Measurements from ENCODE around the gene CYP1A1. TPM values are rescaled to one million over a fixed set of nuclear protein-coding genes. Genes with fewer than 3 reads are reported as not detected.

CYP1A1 gene
- total RNA-seq (2022; extraction: Qiagen RNA extraction; ENCODE audit: low read depth), result 1.1 to 2.3 TPM (median 1.7 TPM) in 5 replicates

DNA sequence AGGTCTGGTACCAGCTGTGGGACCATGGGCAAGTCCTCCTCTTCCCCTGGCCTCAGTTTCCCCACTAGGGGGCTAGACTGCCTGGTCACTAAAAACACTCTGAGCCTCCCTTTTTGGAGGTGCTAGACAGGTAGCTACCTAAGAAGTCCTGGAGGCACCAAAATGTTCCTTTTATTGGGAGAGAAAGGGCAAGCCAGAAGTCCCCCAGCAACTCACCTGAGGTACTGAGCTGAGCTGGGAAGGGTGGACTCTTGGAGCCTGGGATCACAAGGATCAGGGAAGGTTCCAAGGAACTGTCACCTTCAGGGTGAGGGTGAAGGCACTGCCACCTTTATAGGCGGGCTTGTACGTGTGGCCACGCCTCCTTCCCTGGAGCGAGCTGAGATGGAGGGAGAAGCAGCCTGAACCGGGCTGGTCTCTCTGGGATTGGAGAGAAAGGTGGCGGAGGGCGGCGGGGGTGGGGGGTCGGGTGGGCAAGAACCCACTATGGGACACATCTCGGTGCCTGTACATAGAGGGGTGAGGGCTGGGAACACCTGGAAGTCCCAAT, at the start of gene CYP1A1:
Gene CYP1A1 (minus strand): TSS at position 304 of the 550 bp plus-strand sequence. CDS start 2,431 bp downstream, outside the sequence.

DNA sequence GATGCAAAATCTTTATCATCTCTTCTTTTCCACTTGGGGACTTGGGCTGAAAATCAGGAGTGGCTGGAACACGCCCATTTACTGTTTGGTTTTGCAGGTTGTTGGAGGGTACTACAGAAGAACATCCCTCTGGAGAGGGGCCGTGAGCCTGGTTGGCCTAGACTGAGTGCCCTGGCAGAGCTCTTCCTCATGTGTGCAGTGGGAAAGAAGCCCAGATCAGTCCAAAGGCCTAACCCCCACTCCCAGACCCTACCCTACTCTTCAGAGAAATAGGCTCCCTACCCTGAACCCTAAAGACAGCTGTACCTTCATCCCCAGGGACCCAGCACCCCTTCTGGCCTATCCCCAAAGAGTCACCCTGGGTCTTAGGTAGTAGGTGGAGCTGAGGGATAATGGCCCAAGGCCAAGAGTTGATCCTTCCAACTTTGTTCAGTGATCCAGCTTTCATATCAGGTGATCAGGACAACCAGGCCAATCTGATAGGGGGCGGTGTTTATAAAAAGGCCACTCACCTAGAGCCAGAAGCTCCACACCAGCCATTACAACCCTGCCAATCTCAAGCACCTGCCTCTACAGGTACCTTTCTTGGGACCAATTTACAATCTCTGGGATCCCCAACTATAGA, 23.1 kb upstream of the CYP1A1 start, which contains the start of gene CYP1A2:
Gene CYP1A2 (plus strand): TSS at position 524 of the 625 bp plus-strand sequence. CDS start 894 bp downstream, outside the sequence.

GRCh38 chr15:74695597-74696397, 29.5 kb downstream of the CYP1A1 start, which contains the start of gene EDC3:
Gene EDC3 (minus strand): TSS chr15:74696024. CDS start chr15:74675124, 20,900 bp downstream.

Other genes starting within 250 kb of the CYP1A1 start
- 2.0 to 3.7 TPM (median 3.0 TPM) in 5 replicates for gene ARID3B, start 184.3 kb downstream of the CYP1A1 start, total RNA-seq (2022; extraction: Qiagen RNA extraction; ENCODE audit: low read depth)
- gene CLK3, start 109.7 kb downstream of the CYP1A1 start, total RNA-seq (2022; extraction: Qiagen RNA extraction; ENCODE audit: low read depth), result 31.7 to 36.2 TPM (median 33.4 TPM) in 5 replicates
- gene EDC3, start 29.5 kb downstream of the CYP1A1 start, total RNA-seq (2022; extraction: Qiagen RNA extraction; ENCODE audit: low read depth), result 17.1 to 23.2 TPM (median 19.0 TPM) in 5 replicates
- 0.05 TPM in 1 of 5 replicates, not detected in the others for gene CYP1A2, start 23.3 kb upstream of the CYP1A1 start, total RNA-seq (2022; extraction: Qiagen RNA extraction; ENCODE audit: low read depth)
- gene CSK, start 56.6 kb upstream of the CYP1A1 start, total RNA-seq (2022; extraction: Qiagen RNA extraction; ENCODE audit: low read depth), result 55.9 to 67.4 TPM (median 62.0 TPM) in 5 replicates
- gene LMAN1L, start 87.3 kb upstream of the CYP1A1 start, total RNA-seq (2022; extraction: Qiagen RNA extraction; ENCODE audit: low read depth), result not detected in 5 replicates
- gene CPLX3, start 101.1 kb upstream of the CYP1A1 start, total RNA-seq (2022; extraction: Qiagen RNA extraction; ENCODE audit: low read depth), result 0.07 to 0.13 TPM in 2 of 5 replicates, not detected in the others
- gene ULK3, start 117.6 kb upstream of the CYP1A1 start, total RNA-seq (2022; extraction: Qiagen RNA extraction; ENCODE audit: low read depth), result 29.2 to 34.6 TPM (median 32.7 TPM) in 5 replicates
- gene SCAMP2, start 147.8 kb upstream of the CYP1A1 start, total RNA-seq (2022; extraction: Qiagen RNA extraction; ENCODE audit: low read depth), result 54.4 to 68.8 TPM (median 65.9 TPM) in 5 replicates
- 27.2 to 38.6 TPM (median 30.2 TPM) in 5 replicates for gene MPI, start 164.5 kb upstream of the CYP1A1 start, total RNA-seq (2022; extraction: Qiagen RNA extraction; ENCODE audit: low read depth)
- gene FAM219B, start 181.3 kb upstream of the CYP1A1 start, total RNA-seq (2022; extraction: Qiagen RNA extraction; ENCODE audit: low read depth), result 30.1 to 38.8 TPM (median 36.4 TPM) in 5 replicates
- 525 to 634 TPM (median 565 TPM) in 5 replicates for gene COX5A, start 212.5 kb upstream of the CYP1A1 start, total RNA-seq (2022; extraction: Qiagen RNA extraction; ENCODE audit: low read depth)
- gene RPP25, start 231.2 kb upstream of the CYP1A1 start, total RNA-seq (2022; extraction: Qiagen RNA extraction; ENCODE audit: low read depth), result 22.1 to 29.5 TPM (median 27.1 TPM) in 5 replicates

Data from A549 treated with GW870086 at 1 μM for 4 hours (cell line).